ENCODE measurements around the gene GNS.
"Not testable (repeated sequence)": the region's sequence is repeated elsewhere in the genome, so short reads cannot be mapped to it uniquely, and the experiment has no call there.

Gene GNS

DNA sequence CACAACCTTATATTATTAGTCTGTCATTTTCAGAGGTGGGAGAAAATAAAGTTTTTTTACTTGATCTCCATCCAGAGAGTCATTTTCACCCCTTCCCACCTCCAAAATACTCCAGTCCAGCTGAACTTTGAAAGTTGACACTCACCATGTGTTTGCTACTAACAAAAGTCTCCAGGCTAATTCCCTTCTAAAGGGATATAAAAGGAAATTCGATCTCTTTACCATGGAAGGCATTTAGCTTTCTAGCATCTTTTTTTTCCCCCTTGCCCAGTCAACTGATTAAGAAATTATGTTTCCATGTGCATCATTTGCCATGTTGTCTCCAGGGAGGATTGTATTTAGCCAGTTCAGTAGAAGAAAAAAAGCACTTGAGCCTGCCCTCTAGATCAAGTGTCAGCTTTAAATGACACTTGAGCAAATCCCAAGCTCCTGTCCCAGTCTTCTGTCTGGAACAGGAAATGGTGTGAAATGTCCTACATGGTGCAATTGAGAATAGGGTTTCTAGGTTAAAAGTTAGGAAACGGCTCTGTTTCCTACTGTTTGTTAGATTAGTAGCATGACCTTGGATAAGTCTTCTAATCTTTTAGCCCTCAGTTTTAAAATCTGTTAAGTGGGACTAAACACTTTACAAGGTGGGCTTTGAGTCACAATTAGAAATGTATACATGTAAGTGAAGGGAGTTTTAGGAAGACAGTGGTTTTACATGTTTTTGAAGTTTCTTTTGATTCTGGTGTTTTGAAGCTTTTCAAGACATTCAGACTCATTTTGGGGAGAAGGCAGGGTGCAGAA, 67.2 kb downstream of the GNS start:
- FAIRE-seq = no peak
- no peak for DNase-seq (ENCODE audit: insufficient read length, low spot score)
- TF ChIP-seq, protein P1, sequence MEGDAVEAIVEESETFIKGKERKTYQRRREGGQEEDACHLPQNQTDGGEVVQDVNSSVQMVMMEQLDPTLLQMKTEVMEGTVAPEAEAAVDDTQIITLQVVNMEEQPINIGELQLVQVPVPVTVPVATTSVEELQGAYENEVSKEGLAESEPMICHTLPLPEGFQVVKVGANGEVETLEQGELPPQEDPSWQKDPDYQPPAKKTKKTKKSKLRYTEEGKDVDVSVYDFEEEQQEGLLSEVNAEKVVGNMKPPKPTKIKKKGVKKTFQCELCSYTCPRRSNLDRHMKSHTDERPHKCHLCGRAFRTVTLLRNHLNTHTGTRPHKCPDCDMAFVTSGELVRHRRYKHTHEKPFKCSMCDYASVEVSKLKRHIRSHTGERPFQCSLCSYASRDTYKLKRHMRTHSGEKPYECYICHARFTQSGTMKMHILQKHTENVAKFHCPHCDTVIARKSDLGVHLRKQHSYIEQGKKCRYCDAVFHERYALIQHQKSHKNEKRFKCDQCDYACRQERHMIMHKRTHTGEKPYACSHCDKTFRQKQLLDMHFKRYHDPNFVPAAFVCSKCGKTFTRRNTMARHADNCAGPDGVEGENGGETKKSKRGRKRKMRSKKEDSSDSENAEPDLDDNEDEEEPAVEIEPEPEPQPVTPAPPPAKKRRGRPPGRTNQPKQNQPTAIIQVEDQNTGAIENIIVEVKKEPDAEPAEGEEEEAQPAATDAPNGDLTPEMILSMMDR (IDR thresholded peaks at IDR 0.05; ENCODE audit: insufficient read depth, missing control alignments) = no peak

DNA sequence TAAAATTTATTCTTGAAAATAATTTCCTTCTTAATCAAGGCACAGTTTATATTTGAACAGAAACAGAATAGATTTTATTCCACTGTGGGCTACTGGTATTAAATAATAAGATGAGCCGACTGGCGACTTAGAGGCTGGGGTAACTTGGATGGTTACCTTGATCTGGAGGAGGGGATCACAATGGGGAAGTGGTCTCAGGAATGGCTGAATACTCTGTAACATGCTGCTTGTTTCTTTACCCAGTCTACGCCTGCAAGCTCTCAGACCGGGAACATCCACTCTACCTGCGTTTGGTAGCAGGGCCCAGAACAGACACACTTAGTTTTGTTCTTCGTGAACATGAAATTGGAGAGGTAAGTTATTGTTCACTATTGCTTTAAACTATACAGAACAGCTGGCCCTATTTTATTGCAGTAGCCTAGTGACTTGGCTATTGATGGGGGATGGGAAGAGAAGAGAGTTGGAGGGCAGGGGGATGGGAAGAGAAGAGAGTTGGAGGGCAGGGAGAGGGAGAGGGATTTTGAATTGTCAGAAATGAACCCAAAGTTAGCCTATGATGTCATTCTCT, 67.9 kb downstream of the GNS start:
- TF ChIP-seq, protein P1 (IDR thresholded peaks at IDR 0.05; ENCODE audit: insufficient read depth, missing control alignments) = no peak
- FAIRE-seq = no peak
- DNase-seq (ENCODE audit: insufficient read length, low spot score) = no peak

DNA sequence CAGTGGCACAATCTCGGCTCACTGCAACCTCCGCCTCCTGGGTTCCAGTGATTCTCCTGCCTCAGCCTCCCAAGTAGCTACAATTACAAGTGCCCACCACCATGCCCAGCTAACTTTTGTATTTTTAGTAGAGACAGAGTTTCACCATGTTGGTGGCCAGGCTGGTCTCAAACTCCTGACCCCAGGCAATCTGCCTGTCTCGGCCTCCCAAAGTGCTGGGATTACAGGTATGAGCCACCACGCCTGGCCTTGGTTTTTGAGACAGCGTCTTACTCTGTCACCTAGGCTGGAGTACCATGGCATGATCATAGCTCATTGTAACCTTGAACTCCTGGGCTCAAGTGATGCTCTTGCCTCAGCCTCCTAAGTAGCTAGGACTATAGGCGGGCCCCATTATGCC, 69.0 kb downstream of the GNS start:
- FAIRE-seq; DNase-seq (ENCODE audit: insufficient read length, low spot score): not testable (repeated sequence)

DNA sequence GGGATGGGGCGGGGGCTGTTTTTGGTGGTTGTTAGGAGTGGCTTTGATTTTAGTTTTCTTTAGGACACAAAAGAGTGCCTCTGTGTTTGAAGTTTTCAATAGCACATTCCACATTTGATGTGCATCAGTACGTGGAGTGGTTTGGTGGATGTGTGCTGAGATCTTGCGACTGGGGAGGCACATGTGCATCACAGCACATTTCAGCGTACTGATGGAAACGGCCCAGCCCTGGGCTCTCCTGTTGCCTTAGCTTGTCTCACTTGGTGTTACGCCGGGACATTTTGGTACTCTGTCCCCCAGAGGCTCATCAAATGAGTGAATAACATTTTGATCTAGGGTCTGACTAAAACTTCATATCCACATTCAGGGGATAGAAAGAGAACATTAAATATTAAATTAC, 70.5 kb downstream of the GNS start:
- FAIRE-seq = no peak
- no peak for DNase-seq (ENCODE audit: insufficient read length, low spot score)
- TF ChIP-seq, protein P1 (IDR thresholded peaks at IDR 0.05; ENCODE audit: insufficient read depth, missing control alignments) = no peak

DNA sequence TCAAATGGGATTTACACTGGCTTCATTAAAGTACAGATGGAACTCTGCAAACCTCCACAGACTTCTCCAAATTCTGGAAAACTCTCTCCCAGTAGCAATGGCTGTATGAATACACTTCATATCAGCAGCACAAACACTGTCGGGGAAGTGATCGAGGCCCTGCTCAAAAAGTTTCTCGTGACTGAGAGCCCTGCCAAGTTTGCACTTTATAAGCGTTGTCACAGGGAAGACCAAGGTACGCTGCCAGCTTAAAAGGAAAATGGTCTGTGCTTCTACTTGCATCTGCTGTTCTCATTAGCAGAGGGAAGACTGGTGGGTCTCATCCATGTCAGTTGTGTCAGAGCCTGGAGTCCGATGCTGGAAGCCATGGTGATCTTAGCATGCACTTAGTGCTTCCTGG, 71.0 kb downstream of the GNS start:
- DNase-seq (ENCODE audit: insufficient read length, low spot score) (no peak), FAIRE-seq (no peak)
- TF ChIP-seq, protein P1 (IDR thresholded peaks at IDR 0.05; ENCODE audit: insufficient read depth, missing control alignments) = no peak

DNA sequence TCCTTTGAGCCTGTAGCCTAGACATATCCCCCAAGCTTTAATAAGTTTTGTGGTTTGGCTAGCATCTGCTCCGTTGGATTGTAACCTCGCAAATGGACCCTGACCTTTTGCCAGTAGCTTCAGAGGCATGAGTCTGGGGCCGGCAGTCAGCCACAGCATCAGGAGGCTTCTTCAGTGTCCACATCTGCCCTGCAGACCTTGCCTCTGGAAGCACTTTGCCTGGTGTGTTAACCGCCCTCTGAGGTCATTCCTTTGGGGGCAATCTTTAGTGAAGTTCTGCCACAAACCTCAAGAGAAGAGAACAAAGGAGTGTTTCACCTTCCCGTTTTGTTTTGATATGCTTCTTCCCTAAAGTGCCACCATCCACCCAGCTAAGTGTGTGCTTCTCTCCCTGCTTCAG, 71.4 kb downstream of the GNS start:
- TF ChIP-seq, protein P1 (IDR thresholded peaks at IDR 0.05; ENCODE audit: insufficient read depth, missing control alignments) = no peak
- DNase-seq (ENCODE audit: insufficient read length, low spot score) (no peak), FAIRE-seq (no peak)

DNA sequence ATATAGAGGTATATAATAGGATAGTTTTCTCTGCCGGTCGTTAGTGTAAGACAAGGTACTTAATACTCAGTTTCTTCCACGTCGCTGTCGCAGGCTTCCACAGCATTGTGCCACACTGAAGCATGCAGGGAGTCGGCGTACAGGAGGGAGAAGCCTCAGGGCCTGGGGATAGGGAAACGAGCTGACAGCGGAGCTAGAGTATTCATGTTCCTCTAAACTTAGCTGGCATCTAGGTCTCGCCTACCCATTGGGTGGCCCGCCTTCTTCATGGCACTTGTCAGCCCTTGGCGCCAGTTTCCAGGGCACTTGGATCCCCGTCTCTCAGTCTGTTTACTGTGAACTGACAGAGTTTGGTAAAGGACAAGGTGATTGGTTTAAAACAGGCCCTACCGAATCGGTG, 73.6 kb downstream of the GNS start:
- no peak for FAIRE-seq
- TF ChIP-seq, protein P1 (IDR thresholded peaks at IDR 0.05; ENCODE audit: insufficient read depth, missing control alignments) = no peak
- no peak for DNase-seq (ENCODE audit: insufficient read length, low spot score)

Measured in D721Med (cell line).